Muscle layer of colon (tissue), 2 donors: Measurements from ENCODE around the gene ZNF317.
"Not testable (repeated sequence)": the region's sequence is repeated elsewhere in the genome, so short reads cannot be mapped to it uniquely, and the experiment has no call there.

Experiments used
- H3K27ac ChIP-seq: one replicate; pipeline ENCODE4 v1.7.0; 2013; ENCODE audit warnings: low read depth, mild to moderate bottlenecking, low read length, moderate library complexity
- H3K27me3 ChIP-seq, 2 donors: one replicate each; pipeline ENCODE4 v1.7.0; 2013; ENCODE audit warnings: low read length in 2 of 2, mild to moderate bottlenecking in 2 of 2; ENCODE audit not compliant: insufficient read depth in 2 of 2, control insufficient read depth in 1 of 2
- H3K36me3 ChIP-seq: one replicate; pipeline ENCODE4 v1.7.0; 2013; ENCODE audit warnings: mild to moderate bottlenecking, low read length; ENCODE audit not compliant: insufficient read depth
- H3K4me1 ChIP-seq: one replicate; pipeline ENCODE4 v1.7.0; 2013; ENCODE audit warnings: mild to moderate bottlenecking, low read length; ENCODE audit not compliant: insufficient read depth
- H3K4me3 ChIP-seq, 2 donors: one replicate each; pipeline ENCODE4 v1.7.0; 2013; ENCODE audit warnings: low read length in 2 of 2, low read depth in 1 of 2, mild to moderate bottlenecking in 1 of 2, moderate library complexity in 1 of 2
- H3K9ac ChIP-seq: one replicate; pipeline ENCODE4 v1.7.0; 2013; ENCODE audit warnings: low read length
- H3K9me3 ChIP-seq: one replicate; pipeline ENCODE4 v1.7.0; 2013; ENCODE audit warnings: mild to moderate bottlenecking, low read length
- donor health status: abdominal sarcoma.
- donor health status: Adenocarcinoma of cecum.

ZNF317 gene

DNA sequence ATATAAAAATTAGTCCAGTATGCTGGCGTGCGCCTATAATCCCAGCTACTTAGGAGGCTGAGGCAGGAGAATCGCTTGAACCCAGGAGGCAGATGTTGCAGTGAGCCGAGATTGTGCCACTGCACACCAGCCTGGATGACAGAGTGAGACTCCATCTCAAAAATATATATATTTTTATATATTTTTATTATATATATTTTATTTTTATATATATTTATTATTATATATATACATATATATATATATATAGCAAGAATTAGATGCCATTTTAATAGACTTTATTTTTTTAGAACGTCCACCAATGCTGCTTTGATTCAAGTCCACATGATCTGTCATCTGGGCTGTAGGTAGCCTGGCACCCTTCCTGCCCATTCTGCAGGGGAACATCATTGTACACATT is 35.1 kb downstream of the ZNF317 start:
- H3K4me1 ChIP-seq = no peaks in the 10 kb centered on the region
- no peaks in the 10 kb centered on the region for H3K36me3 ChIP-seq
- no peaks in the 10 kb centered on the region for H3K27me3 ChIP-seq
- no peaks in the 10 kb centered on the region for H3K9me3 ChIP-seq
- H3K9ac ChIP-seq = no peak overlapping the region
- no peak overlapping the region for H3K4me3 ChIP-seq
- no peak overlapping the region for H3K27ac ChIP-seq

- Histone ChIP-seq H3K4me3 (no peak within 1 kb of the TSS), H3K9me3 (no peaks in the 10 kb centered on the region), H3K27me3 (no peaks in the 10 kb centered on the region), H3K36me3 (no peaks in the 10 kb centered on the region), H3K27ac (no peak within 1 kb of the TSS), H3K9ac (no peak within 1 kb of the TSS), H3K4me1 (no peaks in the 10 kb centered on the region)
Measured at GRCh38 chr19:9178901-9179300, 38.7 kb downstream of the ZNF317 start, which contains the start of gene OR7D2. Gene OR7D2, plus strand, starts transcription at chr19:9178979. Its CDS starts 6,803 bp downstream, at chr19:9185782.

DNA sequence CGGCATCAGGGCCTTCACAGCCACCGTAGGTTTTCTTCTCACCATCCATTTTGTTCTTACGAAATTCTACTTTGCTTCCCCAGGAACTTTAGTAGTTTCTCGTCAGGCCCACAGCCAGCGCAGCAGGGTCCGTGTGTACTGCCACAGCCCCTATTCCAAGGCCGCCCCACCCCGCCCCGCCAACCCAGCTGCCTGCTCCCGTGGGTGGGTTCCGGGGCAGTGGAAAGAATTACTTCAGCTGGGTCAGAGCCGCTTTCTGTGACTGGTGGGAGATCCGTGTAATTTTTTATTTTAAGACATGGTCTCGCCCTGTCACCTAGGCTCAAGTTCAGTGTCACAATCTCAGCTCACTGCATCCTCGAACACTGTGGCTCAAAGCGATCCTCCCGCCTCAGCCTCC is 42.8 kb downstream of the ZNF317 start:
- Histone ChIP-seq H3K4me1 (no peaks in the 10 kb centered on the region), H3K27me3 (no peaks in the 10 kb centered on the region), H3K9ac (no peak overlapping the region), H3K4me3 (no peak overlapping the region), H3K36me3 (no peaks in the 10 kb centered on the region), H3K9me3 (no peaks in the 10 kb centered on the region), H3K27ac (no peak overlapping the region)

- Histone ChIP-seq H3K4me3 (no peak overlapping the region), H3K9me3 (no peaks in the 10 kb centered on the region), H3K27ac (no peak overlapping the region), H3K27me3 (peaks cover 0 to 3% of the 10 kb centered on the region in 2 donors), H3K4me1 (no peaks in the 10 kb centered on the region), H3K9ac (no peak overlapping the region), H3K36me3 (no peaks in the 10 kb centered on the region)
Measured at GRCh38 chr19:9187191-9187590, 47.0 kb downstream of the ZNF317 start.

- Histone ChIP-seq H3K9ac (no peak overlapping the region), H3K9me3 (no peaks in the 10 kb centered on the region), H3K27ac (no peak overlapping the region), H3K4me1 (no peaks in the 10 kb centered on the region), H3K36me3 (no peaks in the 10 kb centered on the region), H3K27me3 (peaks cover 0 to 3% of the 10 kb centered on the region in 2 donors), H3K4me3 (no peak overlapping the region)
Measured at GRCh38 chr19:9189535-9189934, 49.3 kb downstream of the ZNF317 start.

- H3K27ac ChIP-seq, H3K9me3 ChIP-seq, H3K4me3 ChIP-seq, H3K27me3 ChIP-seq, H3K4me1 ChIP-seq, H3K9ac ChIP-seq, H3K36me3 ChIP-seq: not testable (repeated sequence)
Measured at GRCh38 chr19:9198044-9198443, 57.8 kb downstream of the ZNF317 start.

- Histone ChIP-seq H3K4me3 (peak overlapping the region; percentile 21 to 45), H3K27ac (no peak overlapping the region), H3K9ac (no peak overlapping the region), H3K4me1 (no peaks in the 10 kb centered on the region), H3K9me3 (no peaks in the 10 kb centered on the region), H3K27me3 (no peaks in the 10 kb centered on the region), H3K36me3 (no peaks in the 10 kb centered on the region)
Measured at GRCh38 chr19:9205501-9206113, 65.4 kb downstream of the ZNF317 start.
